ENCODE measurements around the gene TSPAN7.

Gene TSPAN7

DNA sequence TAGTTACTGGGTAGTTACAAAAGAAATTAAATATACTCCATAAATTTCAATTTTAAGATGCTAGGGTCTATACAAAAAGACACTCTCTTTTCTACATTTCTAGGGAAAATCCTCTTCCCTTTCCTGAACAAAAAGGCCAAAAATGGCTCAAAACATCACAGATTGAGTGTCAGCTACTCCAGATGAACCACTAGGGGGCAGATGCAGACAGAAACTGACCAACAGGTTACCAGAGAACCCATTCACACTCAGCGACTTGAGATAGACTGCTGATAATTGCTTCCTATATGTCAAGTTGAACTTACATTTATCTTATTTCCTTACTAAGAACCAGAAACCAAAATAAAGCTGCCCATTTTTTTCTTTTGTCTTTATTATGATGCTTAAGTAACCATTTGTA is 156.5 kb downstream of the TSPAN7 start:
- Histone ChIP-seq H3K27ac (ENCODE audit: low read depth, low read length) (no peak overlapping the region), H3K4me2 (ENCODE audit: low read depth, low read length, poor library complexity, severe bottlenecking) (no peak overlapping the region), H3K9me2 (replicated peaks; ENCODE audit: insufficient read depth, low read length) (no peaks in the 10 kb centered on the region), H3K27me3 (ENCODE audit: low read length) (no peaks in the 10 kb centered on the region), H3K9ac (ENCODE audit: low read length) (no peak overlapping the region), H2AFZ (ENCODE audit: low read depth, low read length, severe bottlenecking) (no peak overlapping the region), H3K79me2 (ENCODE audit: insufficient read depth, low read length) (no peaks in the 10 kb centered on the region), H3K4me3 (ENCODE audit: insufficient read depth, low read length, poor library complexity, severe bottlenecking) (no peak overlapping the region), H3K36me3 (ENCODE audit: low read length) (no peaks in the 10 kb centered on the region), H3F3A (ENCODE audit: insufficient read depth) (no peaks in the 10 kb centered on the region), H3K9me3 (ENCODE audit: insufficient read depth, low read length) (no peaks in the 10 kb centered on the region), H4K20me1 (ENCODE audit: low read depth, low read length) (no peaks in the 10 kb centered on the region)
- TF ChIP-seq, protein P1, sequence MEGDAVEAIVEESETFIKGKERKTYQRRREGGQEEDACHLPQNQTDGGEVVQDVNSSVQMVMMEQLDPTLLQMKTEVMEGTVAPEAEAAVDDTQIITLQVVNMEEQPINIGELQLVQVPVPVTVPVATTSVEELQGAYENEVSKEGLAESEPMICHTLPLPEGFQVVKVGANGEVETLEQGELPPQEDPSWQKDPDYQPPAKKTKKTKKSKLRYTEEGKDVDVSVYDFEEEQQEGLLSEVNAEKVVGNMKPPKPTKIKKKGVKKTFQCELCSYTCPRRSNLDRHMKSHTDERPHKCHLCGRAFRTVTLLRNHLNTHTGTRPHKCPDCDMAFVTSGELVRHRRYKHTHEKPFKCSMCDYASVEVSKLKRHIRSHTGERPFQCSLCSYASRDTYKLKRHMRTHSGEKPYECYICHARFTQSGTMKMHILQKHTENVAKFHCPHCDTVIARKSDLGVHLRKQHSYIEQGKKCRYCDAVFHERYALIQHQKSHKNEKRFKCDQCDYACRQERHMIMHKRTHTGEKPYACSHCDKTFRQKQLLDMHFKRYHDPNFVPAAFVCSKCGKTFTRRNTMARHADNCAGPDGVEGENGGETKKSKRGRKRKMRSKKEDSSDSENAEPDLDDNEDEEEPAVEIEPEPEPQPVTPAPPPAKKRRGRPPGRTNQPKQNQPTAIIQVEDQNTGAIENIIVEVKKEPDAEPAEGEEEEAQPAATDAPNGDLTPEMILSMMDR (IDR thresholded peaks at IDR 0.05; ENCODE audit: insufficient read depth, low read length, poor library complexity, severe bottlenecking): peak; percentile 34
- TF ChIP-seq EZH2phosphoT487 (conservative IDR thresholded peaks at IDR 0.05; ENCODE audit: low read length): no peak

DNA sequence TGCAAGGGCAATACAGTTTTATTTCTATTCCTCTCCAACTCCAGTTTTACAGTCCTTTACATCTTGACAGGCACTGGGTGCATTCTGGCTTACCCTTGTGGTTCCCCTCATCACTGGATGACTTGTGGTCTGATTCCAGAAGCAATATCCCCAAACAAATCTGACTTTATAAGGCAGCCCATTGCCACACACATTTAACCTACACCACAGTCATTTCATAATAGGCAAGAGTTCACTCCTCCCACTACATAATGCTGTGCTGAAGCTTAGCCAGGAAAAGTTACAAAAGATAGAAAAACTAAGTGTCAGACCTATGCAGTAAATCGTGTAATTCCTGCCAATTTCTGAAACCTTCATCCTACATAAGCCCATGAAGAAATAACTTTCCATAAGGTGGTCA is 157.0 kb downstream of the TSPAN7 start:
- Histone ChIP-seq H3K4me2 (ENCODE audit: low read depth, low read length, poor library complexity, severe bottlenecking) (no peak overlapping the region), H3F3A (ENCODE audit: insufficient read depth) (no peaks in the 10 kb centered on the region), H3K9ac (ENCODE audit: low read length) (no peak overlapping the region), H3K27me3 (ENCODE audit: low read length) (no peaks in the 10 kb centered on the region), H2AFZ (ENCODE audit: low read depth, low read length, severe bottlenecking) (no peak overlapping the region), H4K20me1 (ENCODE audit: low read depth, low read length) (no peaks in the 10 kb centered on the region), H3K9me2 (replicated peaks; ENCODE audit: insufficient read depth, low read length) (no peaks in the 10 kb centered on the region), H3K4me3 (ENCODE audit: insufficient read depth, low read length, poor library complexity, severe bottlenecking) (no peak overlapping the region), H3K9me3 (ENCODE audit: insufficient read depth, low read length) (no peaks in the 10 kb centered on the region), H3K36me3 (ENCODE audit: low read length) (no peaks in the 10 kb centered on the region), H3K79me2 (ENCODE audit: insufficient read depth, low read length) (no peaks in the 10 kb centered on the region), H3K27ac (ENCODE audit: low read depth, low read length) (no peak overlapping the region)
- no peak for TF ChIP-seq EZH2phosphoT487 (conservative IDR thresholded peaks at IDR 0.05; ENCODE audit: low read length)
- TF ChIP-seq, protein P1 (IDR thresholded peaks at IDR 0.05; ENCODE audit: insufficient read depth, low read length, poor library complexity, severe bottlenecking): no peak

DNA sequence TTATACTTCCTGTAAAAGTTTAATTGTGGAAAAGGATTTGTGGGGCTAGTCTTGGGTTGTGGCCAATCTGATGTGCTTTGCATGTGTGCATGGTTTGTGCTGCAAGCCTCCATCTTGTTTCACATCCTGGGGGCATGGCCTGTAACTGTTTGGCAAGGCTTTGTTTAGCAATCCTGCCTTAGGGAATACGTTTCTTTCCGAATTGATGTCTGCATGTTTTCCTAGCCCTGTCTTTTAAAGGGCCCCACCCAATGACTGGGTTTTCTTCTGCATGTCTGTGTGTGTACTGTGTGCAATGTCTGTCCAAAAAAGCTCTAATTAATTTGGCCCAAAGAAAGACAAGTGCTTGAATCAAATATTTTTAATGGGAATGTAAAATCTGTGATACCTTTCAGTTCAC is 165.3 kb downstream of the TSPAN7 start:
- no peaks in the 10 kb centered on the region for H3K79me2 ChIP-seq (ENCODE audit: insufficient read depth, low read length)
- H3K9me2 ChIP-seq (replicated peaks; ENCODE audit: insufficient read depth, low read length): no peaks in the 10 kb centered on the region
- no peaks in the 10 kb centered on the region for H3K9me3 ChIP-seq (ENCODE audit: insufficient read depth, low read length)
- H4K20me1 ChIP-seq (ENCODE audit: low read depth, low read length): no peaks in the 10 kb centered on the region
- no peak overlapping the region for H2AFZ ChIP-seq (ENCODE audit: low read depth, low read length, severe bottlenecking)
- H3K4me3 ChIP-seq (ENCODE audit: insufficient read depth, low read length, poor library complexity, severe bottlenecking): no peak overlapping the region
- H3K4me2 ChIP-seq (ENCODE audit: low read depth, low read length, poor library complexity, severe bottlenecking): no peak overlapping the region
- H3K27me3 ChIP-seq (ENCODE audit: low read length): no peaks in the 10 kb centered on the region
- H3K27ac ChIP-seq (ENCODE audit: low read depth, low read length): no peak overlapping the region
- no peaks in the 10 kb centered on the region for H3F3A ChIP-seq (ENCODE audit: insufficient read depth)
- H3K36me3 ChIP-seq (ENCODE audit: low read length): no peaks in the 10 kb centered on the region
- no peak overlapping the region for H3K9ac ChIP-seq (ENCODE audit: low read length)
- TF ChIP-seq, protein P1 (IDR thresholded peaks at IDR 0.05; ENCODE audit: insufficient read depth, low read length, poor library complexity, severe bottlenecking): no peak
- no peak for TF ChIP-seq EZH2phosphoT487 (conservative IDR thresholded peaks at IDR 0.05; ENCODE audit: low read length)
